ENCODE results near the gene CLEC2L. TPM values are rescaled to one million over a fixed set of nuclear protein-coding genes. Genes with fewer than 3 reads are reported as not detected.
"Not testable (repeated sequence)": the region's sequence is repeated elsewhere in the genome, so short reads cannot be mapped to it uniquely, and the experiment has no call there.

CLEC2L gene
- total RNA-seq, 2 donors from 2014 or later, result not detected

DNA sequence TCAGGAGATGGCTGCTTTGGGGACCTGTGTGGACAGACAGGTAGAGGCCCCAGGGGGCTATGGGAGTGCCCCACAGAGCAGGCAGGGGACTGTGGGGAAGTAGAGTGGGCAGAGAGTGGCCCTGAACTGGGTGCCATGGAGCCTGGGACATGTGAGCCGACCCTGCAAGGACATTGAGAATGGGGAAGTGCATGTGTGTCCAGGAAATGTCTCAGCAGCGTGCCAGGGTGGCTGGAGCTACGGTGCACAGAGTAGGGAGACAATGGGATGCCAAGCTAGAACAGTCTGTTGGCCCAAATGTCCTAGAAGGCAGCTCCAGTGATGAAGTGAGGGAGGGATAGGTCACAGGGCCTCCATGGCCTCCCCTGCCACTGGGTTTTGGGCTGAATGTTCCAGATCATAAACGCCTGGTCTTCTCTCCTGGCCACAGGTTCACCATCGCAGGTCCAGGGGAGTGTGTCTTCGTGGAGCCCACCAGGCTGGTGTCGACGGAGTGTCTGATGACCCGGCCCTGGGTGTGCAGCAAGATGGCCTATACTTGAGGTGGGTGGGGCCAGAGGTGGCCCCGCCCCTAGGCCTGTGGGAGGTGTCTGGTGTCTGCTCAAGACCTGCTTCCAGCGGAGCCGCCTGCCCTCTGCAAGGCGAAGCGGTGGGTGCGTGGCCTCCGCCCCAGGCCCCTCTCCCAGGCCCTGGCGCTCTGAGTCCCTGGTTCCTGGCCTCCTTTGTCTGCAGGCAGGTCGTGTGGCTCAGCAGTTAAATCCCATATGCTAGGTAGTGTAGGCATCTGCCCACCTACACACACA, 20.5 kb downstream of the CLEC2L start:
- no peak for ATAC-seq (ENCODE audit: insufficient number of reproducible peaks, low FRiP score, low read depth)
- H3K36me3 ChIP-seq, result no peaks in the 10 kb centered on the region
- no peaks in the 10 kb centered on the region for H3K27me3 ChIP-seq (replicated peaks; ENCODE audit: insufficient read depth)
- TF ChIP-seq, protein P1, sequence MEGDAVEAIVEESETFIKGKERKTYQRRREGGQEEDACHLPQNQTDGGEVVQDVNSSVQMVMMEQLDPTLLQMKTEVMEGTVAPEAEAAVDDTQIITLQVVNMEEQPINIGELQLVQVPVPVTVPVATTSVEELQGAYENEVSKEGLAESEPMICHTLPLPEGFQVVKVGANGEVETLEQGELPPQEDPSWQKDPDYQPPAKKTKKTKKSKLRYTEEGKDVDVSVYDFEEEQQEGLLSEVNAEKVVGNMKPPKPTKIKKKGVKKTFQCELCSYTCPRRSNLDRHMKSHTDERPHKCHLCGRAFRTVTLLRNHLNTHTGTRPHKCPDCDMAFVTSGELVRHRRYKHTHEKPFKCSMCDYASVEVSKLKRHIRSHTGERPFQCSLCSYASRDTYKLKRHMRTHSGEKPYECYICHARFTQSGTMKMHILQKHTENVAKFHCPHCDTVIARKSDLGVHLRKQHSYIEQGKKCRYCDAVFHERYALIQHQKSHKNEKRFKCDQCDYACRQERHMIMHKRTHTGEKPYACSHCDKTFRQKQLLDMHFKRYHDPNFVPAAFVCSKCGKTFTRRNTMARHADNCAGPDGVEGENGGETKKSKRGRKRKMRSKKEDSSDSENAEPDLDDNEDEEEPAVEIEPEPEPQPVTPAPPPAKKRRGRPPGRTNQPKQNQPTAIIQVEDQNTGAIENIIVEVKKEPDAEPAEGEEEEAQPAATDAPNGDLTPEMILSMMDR (IDR thresholded peaks at IDR 0.05), result no peak
- H3K4me1 ChIP-seq (ENCODE audit: control insufficient read depth in 1 of 2, low read depth in 2 of 2), result no peaks in the 10 kb centered on the region
- H3K9me3 ChIP-seq, result no peaks in the 10 kb centered on the region
- no peak for DNase-seq (ENCODE audit: low spot score)
- no peak overlapping the region for H3K4me3 ChIP-seq
- no peak overlapping the region for H3K27ac ChIP-seq

DNA sequence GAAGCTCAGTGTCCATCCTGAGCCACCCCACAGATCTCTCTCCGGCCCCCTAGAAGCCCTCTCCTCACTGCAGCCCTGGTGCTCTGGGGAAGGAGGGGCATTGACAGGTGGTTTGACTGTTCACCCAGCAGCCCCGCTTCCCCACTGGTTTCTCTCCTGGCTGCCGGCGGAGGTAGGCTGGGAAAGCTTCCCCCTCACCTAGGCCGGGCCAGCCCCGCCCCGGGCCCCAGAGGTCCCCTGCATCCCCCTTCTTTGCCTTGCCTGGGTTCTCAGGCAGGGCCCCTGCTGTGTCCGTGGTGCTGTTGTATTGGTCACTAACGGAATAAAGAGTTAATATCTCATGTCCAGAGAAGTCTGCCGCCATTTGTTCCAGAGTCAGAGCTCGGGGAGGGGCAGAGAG, 21.2 kb downstream of the CLEC2L start:
- ATAC-seq (ENCODE audit: insufficient number of reproducible peaks, low FRiP score, low read depth), result no peak
- no peaks in the 10 kb centered on the region for H3K27me3 ChIP-seq (replicated peaks; ENCODE audit: insufficient read depth)
- H3K4me1 ChIP-seq (ENCODE audit: control insufficient read depth in 1 of 2, low read depth in 2 of 2), result no peaks in the 10 kb centered on the region
- TF ChIP-seq, protein P1 (IDR thresholded peaks at IDR 0.05), result no peak
- no peaks in the 10 kb centered on the region for H3K9me3 ChIP-seq
- no peaks in the 10 kb centered on the region for H3K36me3 ChIP-seq
- DNase-seq (ENCODE audit: low spot score), result no peak
- H3K4me3 ChIP-seq, result no peak overlapping the region
- H3K27ac ChIP-seq, result no peak overlapping the region

DNA sequence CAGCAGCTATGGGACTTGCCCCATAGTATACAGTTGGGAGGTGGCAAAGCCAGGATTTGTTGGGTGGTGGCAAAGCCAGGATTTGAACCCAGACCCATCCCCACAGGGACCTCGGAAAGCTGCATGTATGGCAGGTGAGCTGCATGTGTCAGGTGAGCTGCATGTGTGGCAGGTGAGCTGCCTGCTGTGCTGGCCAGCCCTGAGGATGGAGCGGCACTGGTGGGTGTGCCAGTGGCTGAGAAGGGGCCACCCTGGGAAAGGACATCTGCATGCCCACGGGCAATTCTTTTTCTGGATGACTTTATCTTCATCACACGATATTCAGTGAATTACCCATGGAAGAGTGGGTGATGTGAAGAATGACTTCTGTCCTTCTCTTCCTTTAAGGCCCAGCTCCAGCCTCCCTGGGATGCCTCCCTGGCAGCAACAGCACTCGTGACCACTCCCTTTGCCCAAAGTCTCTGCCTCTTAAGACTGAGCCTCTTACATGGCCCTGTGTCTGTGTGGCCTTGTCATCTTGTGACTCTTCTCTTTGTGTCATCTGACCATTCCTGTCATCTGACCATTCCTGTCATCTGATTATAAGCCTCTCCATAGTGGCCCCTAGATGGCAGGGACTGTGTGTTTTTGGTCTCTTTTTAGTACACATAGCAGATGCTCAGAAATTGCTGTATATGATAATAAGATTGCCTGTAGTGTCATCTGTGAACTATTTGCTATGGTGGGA, 25.0 kb downstream of the CLEC2L start:
- no peaks in the 10 kb centered on the region for H3K4me1 ChIP-seq (ENCODE audit: control insufficient read depth in 1 of 2, low read depth in 2 of 2)
- H3K4me3 ChIP-seq, result no peak overlapping the region
- no peak for ATAC-seq (ENCODE audit: insufficient number of reproducible peaks, low FRiP score, low read depth)
- no peaks in the 10 kb centered on the region for H3K36me3 ChIP-seq
- no peaks in the 10 kb centered on the region for H3K27me3 ChIP-seq (replicated peaks; ENCODE audit: insufficient read depth)
- TF ChIP-seq, protein P1 (IDR thresholded peaks at IDR 0.05), result no peak
- DNase-seq (ENCODE audit: low spot score), result no peak
- H3K9me3 ChIP-seq, result no peaks in the 10 kb centered on the region
- H3K27ac ChIP-seq, result no peak overlapping the region

DNA sequence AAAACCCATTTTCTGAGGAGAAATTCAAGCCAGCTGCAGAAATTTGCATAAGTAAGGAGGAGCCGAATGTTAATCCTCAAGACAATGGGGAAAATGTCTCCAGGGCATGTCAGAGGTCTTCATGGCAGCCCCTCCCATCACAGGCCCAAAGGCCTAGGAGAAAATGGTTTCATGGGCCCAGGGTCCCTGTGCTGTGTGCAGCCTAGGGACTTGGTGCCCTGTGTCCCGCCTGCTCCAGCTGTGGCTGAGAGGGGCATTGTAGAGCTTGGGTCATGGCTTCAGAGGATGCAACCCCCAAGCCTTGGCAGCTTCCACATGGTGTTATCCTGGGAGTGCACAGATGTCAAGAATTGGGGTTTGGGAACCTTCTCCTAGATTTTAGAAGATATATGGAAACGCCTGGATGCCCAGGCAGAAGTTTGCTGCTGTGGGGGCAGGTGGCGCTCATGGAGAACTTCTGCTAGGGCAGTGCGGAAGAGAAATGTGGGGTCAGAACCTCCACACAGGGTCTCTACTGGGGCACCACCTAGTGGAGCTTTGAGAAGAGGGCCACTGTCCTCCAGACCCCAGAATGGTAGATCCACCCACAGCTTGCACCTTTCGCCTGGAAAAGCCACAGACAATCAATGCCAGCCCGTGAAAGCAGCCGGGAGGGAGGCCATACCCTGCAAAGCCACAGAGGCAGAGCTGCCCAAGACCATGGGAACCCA, 30.7 kb downstream of the CLEC2L start:
- DNase-seq (ENCODE audit: low spot score); H3K36me3 ChIP-seq; ATAC-seq (ENCODE audit: insufficient number of reproducible peaks, low FRiP score, low read depth); H3K27ac ChIP-seq; H3K4me3 ChIP-seq; H3K9me3 ChIP-seq; H3K27me3 ChIP-seq (replicated peaks; ENCODE audit: insufficient read depth); H3K4me1 ChIP-seq (ENCODE audit: control insufficient read depth in 1 of 2, low read depth in 2 of 2): not testable (repeated sequence)

DNA sequence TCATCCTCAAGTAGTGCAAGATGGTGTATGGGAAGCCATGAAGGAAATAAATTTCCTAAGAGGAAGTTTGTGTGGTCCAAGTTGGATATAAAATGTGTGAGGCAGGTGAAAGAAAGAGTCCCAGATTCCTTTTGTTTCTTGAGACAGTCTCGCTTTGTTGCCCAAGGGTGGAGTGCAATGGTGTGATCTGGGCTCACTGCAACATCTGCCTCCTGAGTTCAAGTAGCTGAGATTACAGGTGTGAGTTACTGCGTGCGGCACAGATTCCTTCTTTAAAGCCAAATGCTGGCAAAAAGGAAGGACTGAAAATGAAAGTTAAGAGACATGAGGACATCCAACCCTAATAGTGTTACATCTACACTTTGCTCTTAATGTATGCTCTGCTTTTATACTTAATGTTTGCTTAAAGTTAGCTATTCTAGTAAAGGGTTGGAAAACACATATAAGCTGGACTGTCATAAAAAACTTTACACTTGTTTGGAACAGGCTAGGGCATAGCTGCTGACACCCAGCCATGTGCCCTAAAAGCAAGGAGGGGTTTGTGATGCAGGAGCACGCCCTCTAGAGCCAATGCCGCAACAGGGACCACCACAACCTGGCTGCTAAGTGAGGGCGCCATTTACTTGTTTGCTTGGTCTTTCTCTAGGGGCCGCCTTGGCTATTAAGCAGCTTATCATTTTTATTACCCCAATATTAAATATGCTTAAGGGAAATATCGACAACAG, 34.5 kb downstream of the CLEC2L start:
- Histone ChIP-seq H3K27ac (no peak overlapping the region), H3K36me3 (no peaks in the 10 kb centered on the region), H3K4me1 (ENCODE audit: control insufficient read depth in 1 of 2, low read depth in 2 of 2) (no peaks in the 10 kb centered on the region), H3K9me3 (no peaks in the 10 kb centered on the region), H3K27me3 (replicated peaks; ENCODE audit: insufficient read depth) (no peaks in the 10 kb centered on the region), H3K4me3 (no peak overlapping the region)
- TF ChIP-seq, protein P1 (IDR thresholded peaks at IDR 0.05), result no peak
- ATAC-seq (ENCODE audit: insufficient number of reproducible peaks, low FRiP score, low read depth), result no peak
- DNase-seq (ENCODE audit: low spot score), result no peak
